ENCODE results near the gene RPL35.

RPL35 gene

DNA sequence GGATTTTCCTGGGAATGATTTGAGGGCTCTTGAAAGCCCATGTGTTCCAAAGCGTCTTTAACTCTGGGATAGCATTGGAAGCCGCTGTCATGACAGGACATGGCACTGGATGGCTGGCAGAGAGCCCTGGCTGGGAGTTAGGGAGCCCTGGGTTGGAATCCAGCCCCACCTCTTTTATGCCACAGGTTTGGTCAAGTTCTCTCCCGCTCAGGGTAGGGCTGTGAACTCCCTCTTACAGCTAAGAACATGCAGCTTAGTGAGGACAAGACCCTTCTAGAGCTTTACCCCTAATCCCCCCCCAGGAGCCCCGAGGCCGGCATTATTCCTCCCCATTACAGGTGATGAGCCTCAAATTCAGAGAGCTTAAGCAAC is 47.6 kb downstream of the RPL35 start:
- no peaks in the 10 kb centered on the region for H3K4me1 ChIP-seq
- no peak overlapping the region for H3K4me3 ChIP-seq (ENCODE audit: low read depth, low read length)
- no peak overlapping the region for H2AFZ ChIP-seq
- H3K27me3 ChIP-seq (ENCODE audit: control insufficient read depth, insufficient read depth, low read length): no peaks in the 10 kb centered on the region
- no peaks in the 10 kb centered on the region for H3K36me3 ChIP-seq (ENCODE audit: control insufficient read depth, insufficient read depth, low read length)
- H3K27ac ChIP-seq: no peak overlapping the region
- no peak overlapping the region for H3K4me2 ChIP-seq (ENCODE audit: low read length)
- H3K79me2 ChIP-seq: no peaks in the 10 kb centered on the region
- TF ChIP-seq, protein P1, sequence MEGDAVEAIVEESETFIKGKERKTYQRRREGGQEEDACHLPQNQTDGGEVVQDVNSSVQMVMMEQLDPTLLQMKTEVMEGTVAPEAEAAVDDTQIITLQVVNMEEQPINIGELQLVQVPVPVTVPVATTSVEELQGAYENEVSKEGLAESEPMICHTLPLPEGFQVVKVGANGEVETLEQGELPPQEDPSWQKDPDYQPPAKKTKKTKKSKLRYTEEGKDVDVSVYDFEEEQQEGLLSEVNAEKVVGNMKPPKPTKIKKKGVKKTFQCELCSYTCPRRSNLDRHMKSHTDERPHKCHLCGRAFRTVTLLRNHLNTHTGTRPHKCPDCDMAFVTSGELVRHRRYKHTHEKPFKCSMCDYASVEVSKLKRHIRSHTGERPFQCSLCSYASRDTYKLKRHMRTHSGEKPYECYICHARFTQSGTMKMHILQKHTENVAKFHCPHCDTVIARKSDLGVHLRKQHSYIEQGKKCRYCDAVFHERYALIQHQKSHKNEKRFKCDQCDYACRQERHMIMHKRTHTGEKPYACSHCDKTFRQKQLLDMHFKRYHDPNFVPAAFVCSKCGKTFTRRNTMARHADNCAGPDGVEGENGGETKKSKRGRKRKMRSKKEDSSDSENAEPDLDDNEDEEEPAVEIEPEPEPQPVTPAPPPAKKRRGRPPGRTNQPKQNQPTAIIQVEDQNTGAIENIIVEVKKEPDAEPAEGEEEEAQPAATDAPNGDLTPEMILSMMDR (IDR thresholded peaks at IDR 0.05): no peak
- H3K9me3 ChIP-seq (ENCODE audit: control insufficient read depth, low read length): no peaks in the 10 kb centered on the region
- H3K9ac ChIP-seq: no peak overlapping the region

DNA sequence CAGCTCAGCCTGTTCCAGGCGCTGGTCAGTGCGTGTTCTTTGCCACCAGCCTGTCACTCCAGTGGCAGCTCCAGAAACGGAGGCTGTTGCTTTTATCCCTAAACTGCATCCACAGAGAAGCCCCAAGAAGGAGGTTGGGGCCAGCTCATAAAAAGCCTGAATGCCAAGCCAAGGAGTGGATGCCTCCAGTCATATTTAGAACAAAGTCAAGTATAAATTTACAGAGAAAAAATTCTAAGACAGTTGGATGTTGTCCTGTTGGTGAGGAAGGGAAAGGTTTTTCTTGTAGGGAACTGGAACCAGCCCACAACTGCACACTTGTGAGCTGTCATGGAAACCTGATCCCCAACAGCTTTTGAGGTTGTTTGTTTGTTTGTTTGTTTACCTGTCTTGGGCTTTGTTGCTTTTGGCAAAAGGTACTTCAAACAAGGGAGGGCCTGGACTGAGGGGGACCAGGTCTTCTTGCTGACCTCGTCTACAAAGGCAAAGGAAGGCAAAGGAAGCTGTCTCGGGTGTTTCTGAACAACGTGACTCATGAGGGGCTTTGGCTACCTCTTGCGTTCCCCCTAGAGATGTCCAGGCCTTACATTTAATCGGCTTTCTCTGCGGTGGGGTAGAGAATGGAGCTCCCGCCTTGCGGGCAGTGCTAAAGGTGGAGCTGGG is 48.1 kb downstream of the RPL35 start:
- H3K4me2 ChIP-seq (ENCODE audit: low read length): no peak overlapping the region
- H3K27me3 ChIP-seq (ENCODE audit: control insufficient read depth, insufficient read depth, low read length): no peaks in the 10 kb centered on the region
- H3K27ac ChIP-seq: no peak overlapping the region
- no peaks in the 10 kb centered on the region for H3K4me1 ChIP-seq
- H3K36me3 ChIP-seq (ENCODE audit: control insufficient read depth, insufficient read depth, low read length): no peaks in the 10 kb centered on the region
- H3K9ac ChIP-seq: no peak overlapping the region
- TF ChIP-seq, protein P1 (IDR thresholded peaks at IDR 0.05): no peak
- H3K4me3 ChIP-seq (ENCODE audit: low read depth, low read length): no peak overlapping the region
- H2AFZ ChIP-seq: no peak overlapping the region
- H3K9me3 ChIP-seq (ENCODE audit: control insufficient read depth, low read length): no peaks in the 10 kb centered on the region
- no peaks in the 10 kb centered on the region for H3K79me2 ChIP-seq

DNA sequence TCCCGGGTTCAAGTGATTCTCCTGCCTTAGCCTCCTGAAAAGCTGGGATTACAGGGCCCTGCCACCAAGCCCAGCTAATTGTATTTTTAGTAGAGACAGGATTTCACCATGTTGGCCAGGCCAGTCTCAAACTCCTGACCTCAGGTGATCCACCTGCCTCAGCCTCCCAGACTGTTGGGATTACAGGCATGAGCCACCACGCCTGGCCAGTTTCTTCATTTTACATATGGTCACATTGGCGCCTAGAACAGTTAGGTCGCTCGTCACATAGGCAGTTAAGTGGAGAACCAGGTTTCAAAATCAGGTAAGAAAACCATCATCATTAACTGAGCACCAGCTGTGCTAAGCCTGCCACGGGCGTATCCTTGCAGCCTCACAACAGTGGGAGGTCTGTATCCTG is 48.7 kb downstream of the RPL35 start:
- TF ChIP-seq, protein P1 (IDR thresholded peaks at IDR 0.05): no peak
- H2AFZ ChIP-seq: no peak overlapping the region
- no peaks in the 10 kb centered on the region for H3K4me1 ChIP-seq
- H3K79me2 ChIP-seq: no peaks in the 10 kb centered on the region
- H3K4me2 ChIP-seq (ENCODE audit: low read length): no peak overlapping the region
- no peaks in the 10 kb centered on the region for H3K27me3 ChIP-seq (ENCODE audit: control insufficient read depth, insufficient read depth, low read length)
- H3K9me3 ChIP-seq (ENCODE audit: control insufficient read depth, low read length): no peaks in the 10 kb centered on the region
- H3K9ac ChIP-seq: no peak overlapping the region
- no peak overlapping the region for H3K27ac ChIP-seq
- H3K4me3 ChIP-seq (ENCODE audit: low read depth, low read length): no peak overlapping the region
- no peaks in the 10 kb centered on the region for H3K36me3 ChIP-seq (ENCODE audit: control insufficient read depth, insufficient read depth, low read length)

DNA sequence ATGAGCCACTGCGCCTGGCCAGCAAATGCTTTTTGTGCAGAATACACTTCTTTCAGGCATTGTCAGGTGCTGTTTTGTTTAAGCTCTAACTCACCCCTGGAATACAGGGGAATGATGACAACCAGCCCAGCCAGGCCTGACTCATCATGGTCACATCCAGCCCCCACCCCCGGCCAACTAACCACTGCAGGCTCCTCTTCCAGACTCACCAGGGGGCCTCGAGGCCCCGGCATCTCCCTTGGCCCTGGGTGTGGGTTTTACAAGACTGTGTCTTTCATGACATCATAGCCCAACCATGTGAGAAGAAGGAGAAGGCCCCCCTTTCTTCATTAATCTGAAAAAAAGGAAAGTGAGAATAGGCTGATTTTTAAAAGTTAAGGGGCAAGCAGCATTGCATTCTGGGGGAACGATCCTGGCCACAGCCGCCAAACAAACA is 49.3 kb downstream of the RPL35 start:
- TF ChIP-seq, protein P1 (IDR thresholded peaks at IDR 0.05): no peak
- H3K27ac ChIP-seq: no peak overlapping the region

More for the DNA sequence above, 49.3 kb downstream of the RPL35 start:
- H3K9me3 ChIP-seq (ENCODE audit: control insufficient read depth, low read length): no peaks in the 10 kb centered on the region
- H3K36me3 ChIP-seq (ENCODE audit: control insufficient read depth, insufficient read depth, low read length): no peaks in the 10 kb centered on the region
- no peaks in the 10 kb centered on the region for H3K4me1 ChIP-seq
- H3K79me2 ChIP-seq: no peaks in the 10 kb centered on the region
- H3K9ac ChIP-seq: no peak overlapping the region
- H3K27me3 ChIP-seq (ENCODE audit: control insufficient read depth, insufficient read depth, low read length): no peaks in the 10 kb centered on the region
- H3K4me3 ChIP-seq (ENCODE audit: low read depth, low read length): no peak overlapping the region
- H3K4me2 ChIP-seq (ENCODE audit: low read length): no peak overlapping the region
- no peak overlapping the region for H2AFZ ChIP-seq
